Measurements from ENCODE around the gene ZBTB2.
"Not testable (repeated sequence)": the region's sequence is repeated elsewhere in the genome, so short reads cannot be mapped to it uniquely, and the experiment has no call there.

ZBTB2 gene

DNA sequence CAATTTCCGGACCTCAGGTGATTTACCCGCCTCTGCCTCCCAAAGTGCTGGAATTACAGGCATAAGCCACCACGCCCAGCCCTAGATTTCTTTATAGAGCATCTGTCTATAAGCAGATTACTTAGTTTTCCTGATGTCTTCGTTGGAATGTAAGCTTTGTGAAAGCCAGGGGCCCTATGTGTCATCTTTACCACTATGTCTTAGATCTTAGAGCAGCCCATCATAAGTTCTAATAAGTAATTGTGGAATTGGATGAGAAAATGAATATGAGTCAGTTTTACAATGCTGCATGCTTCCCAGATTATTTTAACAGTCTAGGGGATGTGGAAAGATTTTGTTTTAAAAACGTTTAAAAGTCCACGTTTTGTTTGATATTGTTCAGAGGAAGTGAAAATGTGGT, 9.1 kb upstream of the ZBTB2 start:
- DNase-seq, result no peak

DNA sequence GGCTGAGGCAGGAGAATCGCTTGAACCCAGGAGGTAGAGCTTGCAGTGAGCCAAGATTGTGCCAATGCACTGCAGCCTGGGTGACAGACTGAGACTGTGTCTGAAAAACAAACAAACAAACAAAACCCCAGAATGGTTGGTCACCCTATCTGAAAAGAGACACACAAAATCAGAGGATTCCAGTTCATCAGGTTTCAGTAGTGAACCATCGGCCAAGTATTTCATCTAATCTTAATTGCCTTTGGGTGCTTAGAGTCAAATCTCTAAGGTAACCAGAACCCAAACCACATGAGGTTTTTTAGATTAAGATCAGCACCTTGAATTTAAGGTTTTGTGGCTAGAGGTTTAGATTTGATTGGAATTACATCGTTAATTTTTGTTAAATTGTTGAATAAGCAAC, 8.3 kb upstream of the ZBTB2 start:
- DNase-seq, result no peak

DNA sequence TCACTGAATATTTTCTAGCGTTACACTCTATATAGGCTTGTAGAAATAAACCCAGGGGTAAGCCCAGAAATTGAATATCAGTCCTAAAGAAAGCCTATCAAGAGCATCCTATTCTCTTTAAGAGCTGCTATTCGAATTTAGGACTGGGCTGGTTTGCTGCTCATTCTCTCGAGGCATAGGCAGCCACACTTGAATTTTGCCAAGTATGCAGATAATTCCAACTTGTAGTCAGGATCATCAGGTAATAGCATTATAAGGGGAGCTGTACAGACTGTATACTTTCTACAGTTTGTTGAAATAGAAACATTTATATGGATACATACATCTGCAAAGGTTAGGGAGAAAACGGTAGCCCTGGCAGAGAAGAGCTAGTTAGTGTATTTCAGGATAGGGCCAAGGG, 2.1 kb upstream of the ZBTB2 start:
- no peak for DNase-seq

DNA sequence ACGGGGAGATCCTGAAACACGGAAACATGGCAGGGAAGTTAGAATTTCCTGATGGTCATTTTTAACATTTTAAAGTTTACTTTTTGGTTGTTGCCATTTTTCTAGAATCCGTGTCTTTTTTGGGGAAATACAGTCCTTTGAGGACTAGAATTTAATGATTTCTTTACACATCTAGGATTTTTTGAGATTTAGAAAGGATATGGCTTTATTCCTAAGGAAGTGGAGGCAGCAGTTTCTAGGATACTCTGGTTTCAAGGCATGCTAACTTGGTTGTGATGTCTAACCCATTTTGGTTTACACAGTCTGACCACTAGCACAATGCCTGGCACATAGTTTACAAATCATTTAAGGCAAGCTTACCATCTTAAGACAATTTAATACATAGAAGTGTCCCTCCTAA, 1.1 kb upstream of the ZBTB2 start:
- no peak for DNase-seq

DNA sequence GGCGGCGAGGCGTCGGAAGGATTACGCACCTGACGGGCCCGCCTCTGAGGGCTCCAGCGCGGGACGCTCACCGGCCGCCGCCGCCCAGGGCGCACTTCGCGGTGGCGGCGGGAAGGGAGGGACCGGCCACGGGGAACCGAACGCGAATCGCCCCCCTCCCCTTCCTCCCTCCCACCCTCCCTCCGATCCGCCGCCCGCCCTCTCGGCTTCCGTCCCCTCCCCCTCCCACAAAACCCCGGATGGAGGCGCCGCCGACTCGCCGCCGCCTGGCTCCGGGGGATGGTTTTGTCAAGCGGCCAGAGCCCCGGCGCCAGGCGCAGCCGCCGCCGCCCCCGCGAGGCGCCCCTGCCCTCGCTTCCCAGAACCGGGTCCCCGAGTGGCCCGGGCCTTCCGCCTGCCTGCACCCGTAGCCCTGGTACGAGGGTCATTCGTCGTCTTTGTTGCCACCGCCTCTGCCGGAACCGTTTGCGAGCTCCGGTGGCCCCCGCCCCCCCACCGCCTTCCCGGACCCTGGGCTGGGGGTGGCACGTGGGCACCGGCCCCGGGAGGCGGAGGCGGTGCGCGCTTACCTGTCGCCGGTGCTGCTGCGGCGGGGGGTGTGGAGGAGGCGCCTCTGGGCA, 398 bp downstream of the ZBTB2 start:
- no peak for DNase-seq

DNA sequence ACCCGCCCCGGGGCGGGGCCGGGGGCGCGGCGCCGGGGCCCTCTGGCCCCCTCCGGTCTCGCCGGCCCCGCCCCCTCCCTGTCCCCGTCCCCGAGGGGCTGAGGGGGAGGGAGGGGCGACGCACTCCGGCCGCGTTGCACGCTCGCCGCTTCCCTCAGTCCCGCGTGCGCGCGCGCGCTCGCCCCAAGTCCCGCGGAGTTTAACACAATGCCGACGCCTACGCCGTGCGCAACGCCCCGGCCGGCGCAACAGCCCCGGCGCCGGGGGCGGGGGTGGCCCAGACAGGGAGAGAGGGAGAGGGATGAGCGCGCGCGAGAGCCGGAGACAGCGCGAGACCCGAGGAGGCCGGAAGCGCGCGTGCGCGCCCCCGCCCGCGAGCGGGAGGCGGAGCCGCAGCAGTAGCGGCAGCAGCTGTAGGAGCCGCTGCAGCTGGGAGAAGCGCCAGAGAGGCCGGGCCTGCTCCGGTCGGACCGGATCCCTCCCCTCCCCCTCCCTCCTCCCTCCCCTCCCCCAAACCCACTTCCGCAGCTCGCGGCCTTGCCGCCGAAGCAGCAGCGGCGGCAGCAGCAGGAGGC, 996 bp downstream of the ZBTB2 start:
- DNase-seq, result peak; percentile 80

DNA sequence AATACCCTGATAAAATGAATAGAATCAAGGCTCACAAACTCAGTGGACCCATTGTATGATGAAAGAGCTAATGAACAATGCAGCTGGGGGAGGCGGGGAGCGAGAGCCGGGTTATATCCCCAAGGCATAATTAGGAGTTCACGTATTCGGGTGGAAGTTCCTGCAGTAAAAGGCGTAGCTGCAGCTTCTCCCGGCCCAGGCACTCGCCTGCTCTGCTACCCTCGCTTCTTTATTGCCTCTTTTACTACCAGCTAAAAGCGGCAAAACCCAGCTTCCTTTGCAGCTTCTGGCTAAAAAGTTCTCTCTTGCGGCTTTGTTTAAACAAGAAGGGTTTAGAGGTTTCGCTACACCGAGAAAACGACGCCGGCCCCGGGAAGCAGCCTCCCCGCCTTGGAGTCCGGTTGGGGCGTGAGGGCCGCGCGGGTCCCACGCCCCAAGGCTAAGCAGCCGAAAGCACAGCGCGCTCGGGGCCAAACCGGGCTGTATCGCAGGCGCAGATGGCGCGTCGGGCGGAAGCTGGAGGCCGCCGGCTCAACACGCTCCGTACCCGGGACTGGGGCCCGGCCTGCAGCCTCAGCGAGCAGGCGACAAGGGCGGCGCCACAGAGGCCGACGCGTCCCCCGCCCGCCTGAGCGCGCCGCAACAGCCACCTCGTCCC, 1.6 kb downstream of the ZBTB2 start:
- no peak for DNase-seq

DNA sequence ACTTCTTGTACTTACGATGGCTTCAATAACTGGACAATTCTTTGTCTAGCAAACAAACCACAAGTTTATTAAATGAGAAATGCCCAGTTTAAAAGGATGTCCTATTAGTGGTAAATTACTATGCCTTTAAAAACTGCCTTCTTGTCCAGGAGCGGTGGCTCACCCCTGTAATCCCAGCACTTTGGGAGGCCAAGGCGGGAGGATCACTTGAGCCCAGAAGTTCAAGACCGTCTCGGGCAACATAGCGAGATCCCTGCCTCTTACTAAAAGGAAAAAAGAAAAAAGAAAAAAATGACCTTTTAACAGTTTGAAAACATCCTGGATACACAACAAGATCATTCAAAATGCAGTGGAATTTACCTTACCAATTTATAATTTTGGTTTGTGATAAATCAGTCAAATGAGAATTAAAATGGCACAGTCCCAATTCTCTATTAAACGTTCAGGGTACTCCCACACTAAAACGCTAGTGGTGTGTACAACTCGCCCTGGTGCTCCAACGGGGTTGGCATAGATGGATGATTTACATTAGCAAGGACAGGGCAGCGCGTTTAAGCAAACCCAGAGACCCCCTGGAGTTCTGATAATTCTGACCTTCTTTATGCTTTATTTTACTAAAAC, 2.3 kb downstream of the ZBTB2 start:
- no peak for DNase-seq

DNA sequence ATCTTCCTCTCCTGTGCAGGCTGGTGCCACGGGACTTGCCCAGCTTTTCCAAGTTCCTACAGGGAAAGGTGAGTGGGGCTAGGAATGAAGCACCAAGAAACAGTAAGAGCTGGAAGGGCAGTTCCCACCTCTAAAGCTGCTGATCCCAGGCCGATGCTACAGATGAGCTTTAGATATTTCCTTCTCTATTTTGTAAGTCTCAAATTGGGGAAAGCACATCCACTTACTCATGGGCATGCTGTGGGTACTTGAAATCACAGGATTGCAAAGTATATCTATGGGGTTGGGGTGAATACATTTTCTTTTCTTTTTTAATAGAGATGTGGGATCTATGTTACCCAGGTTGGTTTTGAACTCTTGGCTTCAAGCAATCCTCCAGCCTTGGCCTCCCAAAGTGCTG, 3.1 kb downstream of the ZBTB2 start:
- no peak for DNase-seq

DNA sequence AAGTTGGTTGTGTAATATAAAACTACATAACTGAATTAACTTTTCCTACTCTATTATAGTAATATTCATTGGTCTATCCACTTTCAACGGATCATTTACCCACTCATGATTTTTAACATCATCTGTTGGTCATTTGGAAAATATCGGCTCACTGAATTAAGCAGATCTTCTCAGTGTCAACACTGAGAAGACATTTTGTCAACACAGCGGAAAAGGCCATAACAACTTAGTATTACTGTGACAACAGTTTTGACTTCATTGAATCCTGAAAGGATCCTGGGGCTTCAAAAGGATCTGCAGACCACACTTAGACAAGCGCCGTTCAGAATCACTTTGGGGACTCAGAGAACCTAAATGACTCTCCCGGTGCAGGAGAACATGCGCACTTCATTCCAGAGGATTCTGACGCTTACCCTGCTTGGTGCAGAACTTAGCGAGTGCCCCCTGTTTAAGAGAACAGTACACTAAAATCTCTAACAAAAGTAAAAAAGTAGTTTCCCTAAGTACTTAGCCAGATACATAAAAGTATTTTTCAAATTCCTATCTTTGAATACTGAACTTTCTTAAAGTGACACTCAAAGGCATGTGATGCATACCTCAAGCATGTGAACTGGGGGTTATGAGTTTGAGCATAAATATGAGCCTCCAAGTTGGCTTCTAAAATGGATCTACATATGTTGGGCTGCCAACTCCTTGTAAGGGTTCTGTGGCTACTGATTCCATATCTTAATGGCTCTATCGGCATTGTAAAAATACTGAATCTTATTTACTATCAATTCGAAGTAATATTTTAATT, 4.0 kb downstream of the ZBTB2 start:
- no peak for DNase-seq

DNA sequence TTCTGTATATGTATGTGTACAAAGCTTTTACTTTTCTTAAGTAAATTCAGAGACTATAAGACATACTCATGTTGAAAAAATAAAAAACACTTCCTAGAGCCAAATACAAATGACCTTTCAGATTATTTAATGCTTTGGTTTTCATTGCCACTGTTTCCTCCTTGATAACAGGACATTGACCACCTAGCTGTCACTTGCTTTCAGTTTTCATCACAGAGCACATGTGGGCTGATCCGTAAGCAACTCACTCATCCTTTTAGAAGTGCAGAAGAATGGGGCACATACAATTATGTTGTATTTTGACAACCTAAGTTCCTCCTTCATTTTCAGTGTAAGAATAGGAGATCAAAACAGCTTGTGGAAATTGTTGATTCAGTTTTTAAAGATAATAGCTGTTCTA, 6.2 kb downstream of the ZBTB2 start:
- DNase-seq, result no peak

DNA sequence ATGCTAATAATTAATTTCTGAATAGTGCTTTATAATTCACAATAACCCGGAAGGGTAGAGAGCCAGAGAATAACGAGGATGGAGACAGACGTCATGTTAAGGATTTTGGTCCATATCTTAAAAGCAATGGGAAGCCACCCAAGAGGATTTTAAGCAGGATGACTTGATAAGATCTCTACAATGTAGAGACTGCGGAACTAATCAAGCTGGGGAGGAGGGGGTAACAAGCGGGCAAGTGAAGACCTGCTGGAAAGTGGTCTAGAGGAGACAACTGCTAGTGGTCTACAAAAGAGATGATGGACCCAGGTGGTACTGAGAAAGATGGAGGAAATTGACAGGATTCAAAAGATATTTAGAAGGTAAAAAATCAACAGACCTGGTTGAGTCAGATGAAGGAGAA, 7.2 kb downstream of the ZBTB2 start:
- no peak for DNase-seq

DNA sequence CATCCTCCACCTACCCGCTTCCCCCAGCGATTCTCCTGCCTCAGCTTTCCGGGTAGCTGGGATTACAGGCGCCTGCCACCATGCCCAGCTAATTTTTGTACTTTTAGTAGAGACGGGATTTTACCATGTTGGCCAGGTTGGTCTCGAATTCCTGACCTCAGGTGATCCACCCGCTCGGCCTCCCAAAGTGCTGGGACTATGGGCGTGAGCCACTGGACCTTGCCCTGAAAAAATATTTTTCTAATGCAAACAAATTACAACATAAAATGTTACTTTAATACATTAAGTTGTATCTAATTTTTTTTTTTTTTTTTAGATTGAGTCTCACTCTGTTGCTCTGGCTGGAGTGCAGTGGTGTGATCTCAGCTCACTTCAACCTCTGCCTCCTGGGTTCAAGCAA, 8.7 kb downstream of the ZBTB2 start:
- not testable (repeated sequence) for DNase-seq

DNA sequence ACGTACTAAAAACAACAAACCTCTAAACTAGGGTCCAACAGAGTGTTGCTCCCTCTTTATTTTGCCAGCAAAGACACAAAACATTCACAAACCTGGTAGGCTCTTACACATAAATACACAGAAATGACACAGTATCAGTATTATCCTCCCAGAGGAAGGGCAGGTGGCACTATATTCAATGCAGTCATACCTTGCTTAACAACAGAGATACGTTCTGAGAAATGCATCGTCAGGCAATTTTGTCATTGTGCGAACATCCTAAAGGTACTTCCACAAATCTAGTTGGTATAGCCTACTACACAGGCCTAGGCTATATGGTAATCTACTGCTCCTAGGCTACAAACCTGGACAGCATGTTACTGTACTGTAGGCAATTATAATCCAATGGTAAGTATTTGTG, 9.6 kb downstream of the ZBTB2 start:
- no peak for DNase-seq

DNA sequence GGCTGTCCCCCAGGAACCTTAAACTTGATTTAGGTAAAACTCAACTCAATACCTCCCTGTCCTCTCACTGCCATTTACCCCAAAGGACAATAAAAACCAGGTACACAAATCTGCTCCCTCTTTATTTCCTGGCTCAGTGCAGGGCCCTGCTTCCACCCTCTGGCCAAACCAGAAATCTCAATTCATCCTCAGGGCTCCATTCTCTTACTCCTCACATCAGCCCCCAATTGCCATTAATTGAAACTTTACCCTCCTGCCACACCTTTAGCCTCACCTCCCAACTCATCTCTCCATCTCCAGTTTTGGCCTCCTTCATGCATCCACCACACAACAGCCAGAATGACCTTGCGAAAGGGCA, 10.5 kb downstream of the ZBTB2 start:
- DNase-seq, result no peak

DNA sequence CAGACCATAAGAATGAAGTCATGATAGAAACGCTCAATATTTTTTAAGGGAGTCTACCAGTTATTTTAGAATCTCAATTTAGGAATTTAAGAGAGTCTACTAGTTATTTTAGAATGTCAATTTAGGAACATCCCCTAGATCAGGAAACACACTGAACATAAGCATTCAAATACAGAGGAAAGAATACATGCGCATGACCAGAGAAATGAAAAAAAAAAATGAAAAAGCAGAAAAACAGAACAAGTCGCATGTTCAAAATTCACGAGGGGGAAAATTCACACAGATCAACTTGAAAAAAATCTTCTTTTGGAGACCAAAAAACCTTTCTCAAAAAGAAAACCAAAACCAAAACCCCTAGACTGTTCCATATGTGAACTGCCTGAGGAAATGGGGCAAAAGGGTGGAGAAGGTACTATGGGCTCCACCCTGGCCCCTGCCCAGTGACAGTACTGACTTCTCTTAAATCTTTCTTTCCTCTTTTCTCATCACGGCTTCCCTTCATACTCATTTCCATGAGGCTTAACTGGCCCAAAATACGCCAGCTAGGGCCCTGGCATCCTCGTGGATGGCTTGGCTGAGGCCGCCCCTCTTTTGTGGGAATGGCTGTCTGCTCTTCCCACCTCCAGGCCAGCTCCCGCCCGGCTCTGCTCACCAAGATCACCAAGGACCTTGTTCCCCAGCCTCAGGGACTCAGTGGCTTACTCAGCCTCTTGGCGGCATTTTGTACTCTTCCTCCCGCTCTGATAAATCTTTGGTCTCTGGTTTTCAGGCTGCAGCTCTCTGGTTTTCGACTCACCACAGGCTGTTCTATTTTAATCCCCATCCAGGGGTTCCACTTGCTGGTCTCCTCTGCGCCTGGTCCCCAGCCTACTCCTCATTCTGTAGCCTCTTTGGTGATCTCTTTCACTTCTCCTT, 11.2 kb downstream of the ZBTB2 start:
- no peak for DNase-seq

DNA sequence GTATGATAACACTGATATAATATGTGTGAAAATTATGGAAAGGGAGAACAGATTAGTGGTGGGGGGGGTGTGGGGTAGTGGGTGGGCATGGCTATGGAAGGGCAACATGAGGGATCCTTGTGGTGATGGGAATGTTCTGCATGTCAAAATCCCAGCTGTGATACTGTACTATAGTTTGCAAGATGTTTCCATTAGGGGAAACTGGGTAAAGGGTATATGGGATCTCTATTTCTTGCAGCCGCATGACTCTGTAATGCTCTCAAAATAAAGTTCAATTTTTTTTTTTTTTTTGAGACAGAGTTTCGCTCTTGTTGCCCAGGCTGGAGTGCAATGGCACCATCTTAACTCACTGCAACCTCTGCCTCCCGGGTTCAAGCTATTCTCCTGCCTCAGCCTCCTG, 14.3 kb downstream of the ZBTB2 start:
- no peak for DNase-seq

DNA sequence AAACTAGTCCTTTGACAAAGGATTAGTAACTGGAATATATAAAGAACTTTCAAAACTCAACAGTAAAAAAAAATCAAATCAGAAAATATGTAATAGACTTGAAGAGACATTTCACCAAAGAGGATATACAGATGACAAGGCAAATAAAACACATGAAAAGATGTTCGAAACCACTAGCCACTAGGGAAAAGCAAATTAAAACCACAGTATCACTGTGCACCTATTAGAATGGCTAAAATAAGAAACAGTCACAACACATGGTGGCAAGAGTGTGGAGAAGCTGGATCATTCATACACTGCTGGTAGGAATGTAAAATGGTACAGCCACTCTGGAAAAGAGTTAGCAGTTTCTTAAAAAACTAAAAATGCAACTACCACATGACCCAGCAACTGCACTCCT, 14.9 kb downstream of the ZBTB2 start:
- DNase-seq, result no peak

DNA sequence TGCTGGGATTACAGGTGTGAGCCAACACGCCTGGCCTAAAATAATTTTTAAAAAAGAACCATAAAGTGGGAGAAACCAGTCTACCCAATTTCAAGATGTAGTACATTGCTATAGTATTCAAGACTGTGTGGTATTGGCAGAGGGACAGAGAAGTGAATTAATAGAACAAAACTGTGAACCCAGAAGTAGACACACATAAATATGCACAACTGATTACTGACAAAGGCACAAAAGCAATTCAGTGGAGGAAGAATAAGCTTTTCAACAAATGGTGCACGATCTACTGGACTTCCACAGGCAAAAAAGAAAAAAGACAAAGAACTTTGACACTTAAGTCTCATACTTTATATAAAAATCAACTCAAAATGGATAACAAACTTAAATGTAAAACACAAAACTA, 15.5 kb downstream of the ZBTB2 start:
- no peak for DNase-seq

DNA sequence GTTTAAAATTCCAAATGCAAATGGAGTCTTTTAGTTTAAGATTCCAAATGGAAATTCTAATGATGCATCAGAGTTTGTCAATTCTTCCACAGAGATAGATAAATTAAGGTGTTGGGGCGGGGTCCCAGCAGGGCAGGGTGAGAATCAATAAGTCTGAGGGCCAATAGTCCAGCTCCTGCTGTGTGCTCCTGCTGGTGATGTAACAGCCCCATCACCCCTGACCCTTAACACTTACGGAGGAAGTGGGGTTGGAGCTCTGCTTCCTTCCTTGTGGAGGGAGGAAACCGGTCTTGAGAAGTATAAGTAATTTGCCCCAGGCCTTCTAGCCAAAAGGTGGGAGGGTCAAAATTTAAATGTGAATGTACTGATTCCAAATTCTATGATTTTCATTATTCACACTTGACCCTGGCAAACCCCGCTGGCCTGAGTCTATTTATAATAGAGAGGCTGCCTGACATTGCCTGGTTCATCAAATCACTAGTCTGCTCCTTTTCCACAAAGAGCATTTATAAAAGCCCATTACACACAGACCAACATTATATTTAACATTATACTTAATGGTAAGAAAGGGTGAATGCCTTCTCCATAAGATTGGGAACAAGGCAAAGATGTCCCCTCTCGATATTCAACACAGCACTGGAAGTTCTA, 17.2 kb downstream of the ZBTB2 start:
- no peak for DNase-seq

DNA sequence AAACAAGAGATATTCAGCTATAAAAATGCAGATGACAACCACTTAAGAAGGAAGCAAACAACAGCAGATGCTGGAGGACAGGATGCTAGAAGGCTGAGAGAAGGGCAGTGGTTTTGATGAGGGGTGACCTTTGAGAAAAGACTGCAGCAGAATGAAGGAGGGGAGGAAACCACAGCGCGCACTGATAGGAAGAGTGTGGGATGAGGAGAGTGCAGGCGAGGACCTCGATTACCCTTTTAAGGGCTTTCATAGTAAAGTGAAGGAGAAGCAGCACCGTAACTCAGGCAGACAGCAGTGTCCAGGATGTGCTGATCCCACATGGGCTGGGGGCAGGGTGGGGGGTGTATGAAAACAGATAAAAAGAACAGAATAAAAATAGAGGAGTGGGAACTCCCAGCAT, 19.2 kb downstream of the ZBTB2 start:
- DNase-seq, result no peak

DNA sequence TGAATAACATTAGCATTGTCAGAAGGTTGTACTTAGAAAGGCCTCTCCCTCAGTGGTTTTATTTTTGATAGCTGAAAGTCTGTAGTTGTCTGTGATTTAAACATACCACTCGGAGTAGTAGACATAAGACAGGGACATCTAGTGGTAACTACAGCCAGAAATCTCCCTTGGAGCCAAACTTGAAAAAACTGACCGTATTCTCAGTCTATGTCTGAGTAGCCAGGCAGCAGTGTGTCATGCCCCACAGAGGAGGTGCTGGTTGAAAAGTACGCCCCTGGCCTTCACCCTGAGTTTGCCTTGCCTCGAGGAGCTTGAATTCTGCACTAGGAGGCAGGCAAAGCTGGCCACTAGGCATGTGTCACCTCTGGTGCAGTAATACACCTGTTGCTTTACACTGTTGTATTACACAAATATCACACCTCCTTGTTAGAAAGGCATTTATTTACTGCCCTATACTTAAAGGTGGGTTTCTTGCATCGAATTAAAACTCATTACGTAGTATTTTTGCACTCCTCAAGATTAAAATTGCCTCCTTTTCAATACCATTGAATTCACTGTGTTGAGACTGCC, 20.8 kb downstream of the ZBTB2 start:
- DNase-seq, result no peak
